ENCODE results near the gene PPM1D.
"Not testable (repeated sequence)": the region's sequence is repeated elsewhere in the genome, so short reads cannot be mapped to it uniquely, and the experiment has no call there.

PPM1D gene

GRCh38 chr17:60594734-60595133 lies 5.3 kb upstream of the PPM1D start:
- DNase-seq: peak; percentile 49

DNA sequence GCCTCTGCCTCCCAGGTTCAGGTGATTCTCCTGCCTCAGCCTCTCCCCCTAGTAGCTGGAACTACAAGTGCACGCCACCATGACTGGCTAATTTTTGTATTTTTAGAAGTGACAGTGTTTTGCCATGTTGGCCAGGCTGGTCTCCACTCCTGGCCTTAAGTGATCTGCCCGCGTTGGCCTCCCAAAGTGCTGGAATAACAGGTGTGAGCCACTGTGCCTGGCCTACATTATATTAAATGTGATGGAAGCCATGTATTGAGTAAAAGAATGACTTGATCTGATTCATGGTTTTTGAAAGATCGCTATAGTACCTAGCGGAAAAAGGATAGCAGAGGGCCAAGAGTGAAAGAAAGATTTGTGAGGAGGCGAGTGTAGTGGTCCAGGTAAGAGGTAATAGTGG lies 2.7 kb upstream of the PPM1D start:
- no peak for DNase-seq

- DNase-seq: peak; percentile 23
These were observed 1.8 kb upstream of the PPM1D start for GRCh38 chr17:60598001-60598736.

GRCh38 chr17:60599220-60599619 lies 773 bp upstream of the PPM1D start:
- DNase-seq: peak; percentile 81

GRCh38 chr17:60600490-60601446 lies 775 bp downstream of the PPM1D start:
- peak; percentile 58 for DNase-seq

DNA sequence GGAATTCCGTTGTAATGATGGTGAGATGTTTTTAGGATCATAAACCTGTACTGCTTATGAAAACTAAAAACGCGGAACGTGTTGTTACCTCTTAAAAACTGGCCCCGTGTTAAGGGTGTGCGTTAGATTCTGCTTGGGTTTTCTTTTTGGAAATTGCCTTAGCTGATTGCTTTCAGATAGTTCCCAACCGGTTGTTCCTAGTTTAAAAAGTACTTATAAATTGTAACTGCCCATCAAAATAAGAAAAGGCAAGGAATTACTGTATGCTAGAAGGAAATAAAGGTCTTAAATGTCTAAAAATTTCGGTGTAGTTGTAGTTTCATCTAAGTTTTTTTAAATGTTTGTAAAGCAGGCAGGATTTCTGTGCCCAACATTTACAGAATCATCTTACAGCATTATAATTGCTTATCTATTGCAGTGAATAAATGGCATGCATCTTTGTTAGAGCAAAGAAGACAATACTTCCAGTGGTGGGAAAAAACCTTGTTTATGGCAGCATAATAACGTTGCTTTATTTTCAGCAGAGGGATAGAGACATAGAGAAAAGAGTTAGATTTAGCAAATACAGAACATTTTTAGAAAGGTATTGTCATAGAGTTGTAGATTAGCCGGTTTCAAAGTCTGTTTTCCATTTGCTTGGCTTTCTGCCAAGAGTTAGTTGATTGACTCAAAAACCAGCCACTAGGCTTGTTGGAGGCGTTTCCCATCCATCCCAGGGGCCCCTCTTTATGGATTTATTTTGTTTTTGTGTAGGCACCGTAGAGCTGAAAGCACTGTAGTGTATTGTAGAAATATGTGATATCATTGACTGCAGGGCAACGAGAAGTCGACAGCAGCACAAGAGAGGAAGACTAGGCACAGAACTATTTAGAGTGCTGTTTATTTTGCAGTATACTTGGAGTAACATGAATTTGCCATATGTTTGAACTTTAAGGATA lies 1.7 kb downstream of the PPM1D start:
- peak; percentile 39 for DNase-seq

DNA sequence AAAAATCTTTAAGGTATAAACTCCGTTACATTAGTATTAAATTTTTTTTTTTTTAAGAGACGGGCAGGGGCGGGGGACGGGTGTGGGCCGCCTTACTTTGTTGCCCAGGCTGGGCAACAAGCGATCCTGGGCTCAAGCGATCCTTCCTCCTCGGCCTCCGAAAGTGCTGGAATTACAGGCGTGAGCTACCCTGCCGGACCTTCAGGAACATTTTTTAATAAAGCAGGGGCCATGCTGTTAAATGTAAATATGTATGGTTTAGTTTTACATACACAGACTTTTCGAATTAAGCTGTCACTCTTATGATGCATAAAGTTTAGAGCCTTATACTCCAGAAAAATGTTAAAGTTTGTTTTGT lies 2.4 kb downstream of the PPM1D start:
- DNase-seq: no peak

DNA sequence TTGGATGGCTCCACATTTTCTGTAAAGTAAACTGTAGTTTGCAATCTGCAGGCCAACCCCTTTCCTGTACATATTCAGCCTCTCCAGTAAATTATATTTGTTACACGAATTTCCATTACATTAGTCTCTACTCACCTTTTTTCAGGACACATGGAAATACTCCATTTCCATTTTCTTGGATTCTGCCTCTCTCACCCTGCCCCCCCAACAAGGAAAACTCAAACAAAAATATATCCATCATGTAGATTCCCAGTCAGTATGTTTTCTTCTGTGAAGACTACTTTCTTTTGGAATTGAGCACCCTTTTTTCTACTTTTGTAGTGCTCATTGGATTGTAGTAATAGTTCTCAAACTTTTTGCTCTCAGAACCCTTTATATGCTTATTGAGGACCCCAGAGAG lies 2.9 kb downstream of the PPM1D start:
- no peak for DNase-seq

DNA sequence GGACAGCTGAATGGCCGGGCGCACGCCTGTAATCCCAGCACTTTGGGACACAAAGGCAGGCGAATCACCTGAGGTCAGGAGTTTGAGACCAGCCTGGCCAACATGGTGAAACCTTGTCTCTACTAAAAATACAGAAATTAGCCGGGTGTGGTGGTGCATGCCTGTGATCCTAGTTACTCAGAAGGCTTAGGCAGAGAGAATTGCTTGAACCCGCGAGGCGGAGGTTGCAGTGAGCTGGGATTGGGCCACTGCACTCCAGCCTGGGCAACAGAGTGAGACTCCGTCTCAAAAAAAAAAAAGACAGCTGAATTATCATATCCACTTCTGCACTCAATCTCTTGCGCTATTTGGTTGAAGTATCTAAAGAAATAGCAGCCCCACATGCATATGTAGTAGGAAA lies 3.5 kb downstream of the PPM1D start:
- not testable (repeated sequence) for DNase-seq

- no peak for DNase-seq
These were observed 4.8 kb downstream of the PPM1D start for GRCh38 chr17:60604686-60605334.

- no peak for DNase-seq
These were observed 6.0 kb downstream of the PPM1D start for GRCh38 chr17:60606036-60606435.

DNA sequence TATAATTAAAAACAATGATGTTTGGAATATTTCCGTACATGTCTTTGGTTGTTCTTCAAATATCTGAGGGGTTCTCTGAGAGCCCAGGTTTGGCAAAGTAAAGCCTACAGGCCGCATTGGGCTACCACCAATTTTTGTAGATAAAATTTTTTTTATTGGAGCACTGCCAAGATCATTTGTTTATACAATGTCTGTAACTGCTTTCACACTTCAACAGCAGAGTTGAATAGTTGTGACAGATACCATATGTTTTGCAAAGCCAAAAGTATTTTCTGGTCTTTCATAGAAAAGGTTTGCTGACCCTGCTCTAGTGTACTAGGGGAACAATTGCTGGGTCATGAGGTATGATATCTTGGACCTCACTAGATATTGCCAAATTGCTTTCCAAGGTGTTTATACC lies 10.5 kb downstream of the PPM1D start:
- DNase-seq: no peak

DNA sequence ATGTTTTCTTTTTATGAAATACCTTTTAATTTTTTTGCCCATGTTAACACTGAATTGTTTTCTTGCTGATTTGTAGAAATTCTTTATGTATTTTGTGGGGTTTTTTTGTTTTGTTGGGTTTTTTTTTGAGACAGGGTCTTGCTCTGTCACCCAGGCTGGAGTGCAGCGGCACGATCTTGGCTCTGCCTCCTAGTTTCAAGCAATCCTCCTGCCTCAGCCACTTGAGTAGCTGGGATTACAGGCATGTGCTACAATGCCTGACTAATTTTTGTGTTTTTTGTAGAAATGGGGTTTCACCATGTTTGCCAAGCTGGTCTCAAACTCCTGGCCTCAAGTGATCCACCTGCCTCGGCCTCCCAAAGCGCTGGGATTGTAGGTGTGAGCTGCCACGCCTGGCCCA lies 11.3 kb downstream of the PPM1D start:
- DNase-seq: not testable (repeated sequence)

DNA sequence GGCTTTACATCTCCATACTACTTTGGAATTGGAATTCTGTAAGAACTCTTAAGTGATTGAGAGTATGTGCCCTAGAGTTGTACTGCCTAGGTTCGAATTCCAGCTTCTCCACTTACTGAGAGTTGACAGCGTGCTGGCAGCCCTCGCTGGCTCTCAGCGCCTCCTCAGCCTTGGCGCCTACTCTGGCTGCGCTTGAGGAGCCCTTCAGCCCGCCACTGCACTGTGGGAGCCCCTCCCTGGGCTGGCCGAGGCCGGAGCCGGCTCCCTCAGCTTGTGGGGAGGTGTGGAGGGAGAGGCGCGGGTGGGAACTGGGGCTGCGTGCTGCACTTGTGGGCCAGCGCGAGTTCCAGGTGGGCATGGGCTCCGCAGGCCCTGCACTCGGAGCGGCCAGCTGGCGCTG lies 13.3 kb downstream of the PPM1D start:
- DNase-seq: no peak

DNA sequence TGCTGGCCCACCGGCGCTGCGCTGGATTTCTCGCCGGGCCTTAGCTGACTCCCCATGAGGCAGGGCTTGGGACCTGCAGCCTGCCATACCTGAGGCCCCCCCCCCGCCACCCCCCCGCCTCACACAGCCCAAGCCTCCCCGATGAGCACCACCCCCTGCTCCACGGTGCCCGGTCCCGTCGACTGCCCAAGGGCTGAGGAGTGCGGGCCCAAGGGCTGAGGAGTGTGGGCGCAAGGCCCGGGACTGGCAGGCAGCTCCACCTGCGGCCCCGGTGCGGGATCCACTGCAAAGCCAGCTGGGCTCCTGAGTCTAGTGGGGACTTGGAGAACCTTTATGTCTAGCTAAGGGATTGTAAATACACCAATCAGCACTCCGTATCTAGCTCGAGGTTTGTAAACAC lies 13.8 kb downstream of the PPM1D start:
- not testable (repeated sequence) for DNase-seq

GRCh38 chr17:60614247-60614646 lies 14.3 kb downstream of the PPM1D start:
- DNase-seq: not testable (repeated sequence)

GRCh38 chr17:60615108-60615507 lies 15.1 kb downstream of the PPM1D start:
- no peak for DNase-seq

GRCh38 chr17:60615840-60616239 lies 15.8 kb downstream of the PPM1D start:
- no peak for DNase-seq

DNA sequence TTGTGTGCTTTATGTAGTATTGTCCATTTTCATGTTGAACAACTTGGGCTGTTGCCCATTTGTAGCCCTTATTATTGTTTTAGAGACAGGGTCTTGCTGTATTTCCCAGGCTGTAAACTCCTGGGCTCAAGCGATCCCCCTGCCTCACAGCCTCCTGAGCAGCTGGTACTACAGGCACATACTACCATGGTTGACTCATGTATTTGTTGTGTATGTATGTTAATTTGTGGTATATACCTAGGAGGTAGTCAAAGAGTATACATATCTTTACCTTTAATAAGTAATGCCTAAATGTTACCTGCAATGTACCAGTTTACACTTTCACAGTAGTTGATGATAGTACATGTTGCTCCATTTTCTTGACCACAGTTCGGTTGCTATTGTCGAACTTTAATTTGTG lies 18.1 kb downstream of the PPM1D start:
- DNase-seq: no peak

GRCh38 chr17:60618854-60619526 lies 19.0 kb downstream of the PPM1D start:
- no peak for DNase-seq

DNA sequence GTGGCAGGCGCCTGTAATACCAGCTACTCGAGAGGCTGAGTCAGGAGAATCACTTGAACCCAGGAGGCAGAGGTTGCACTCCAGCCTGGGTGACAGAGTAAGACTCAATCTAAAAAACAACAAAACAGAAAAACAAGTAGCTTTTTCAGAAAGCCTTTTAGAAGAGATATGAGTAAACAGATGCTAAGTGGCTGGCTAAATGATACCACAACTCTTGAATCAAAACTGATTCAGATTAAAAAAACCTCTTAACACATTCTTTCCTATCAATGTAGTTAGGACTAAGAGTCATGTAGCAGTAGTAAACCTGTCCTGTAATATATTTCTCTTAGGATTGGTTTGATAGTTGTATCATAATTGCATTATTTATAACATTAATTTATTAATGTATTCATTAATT lies 23.0 kb downstream of the PPM1D start:
- DNase-seq: no peak

- DNase-seq: no peak
These were observed 23.4 kb downstream of the PPM1D start for GRCh38 chr17:60623415-60623814.
